HepG2 (cell line): Measurements from ENCODE around the gene MTARC1. TPM values are rescaled to one million over a fixed set of nuclear protein-coding genes. Genes with fewer than 3 reads are reported as not detected.

Experiments used
- ATAC-seq: fragments of 200-7000 bp; cut with Tn5 transposase; 3 replicates; pipeline ENCODE4 v1.9.1; 2020; ENCODE audit warnings: mild to moderate bottlenecking, moderate library complexity
- BruUV-seq: library from RNA; stranded (reverse); fragments of 400-500 nt; replicated peaks from 2 replicates; lab custom pipeline; 2021; lab: Mats Ljungman, UMichigan
- CTCF ChIA-PET: fragments of 300-600 bp; formaldehyde crosslinking; extraction: SDS; loops from one replicate; lab custom pipeline; 2021; ENCODE audit warnings: low total read pairs, inconsistent platforms, low intra/inter-chr PET ratio; lab: Yijun Ruan, JAX
- POLR2A ChIA-PET: fragments of 350-600 bp; sonication (Branson Sonifier 250); formaldehyde crosslinking; loops from one replicate; lab custom pipeline; 2020; ENCODE audit warnings: antibody characterized with exemption, inconsistent platforms; lab: Yijun Ruan, JAX
- DNase-seq: peaks from one replicate; pipeline ENCODE4 v3.0.0-alpha.2; 2015; ENCODE audit warnings: low spot score
- FAIRE-seq: peaks from 3 replicates; lab custom pipeline; 2011; peaks lifted over from hg19 to GRCh38; lab: Jason Lieb, UNC
- H2AFZ ChIP-seq: one replicate; pipeline ENCODE4 v1.6.1; 2011; ENCODE audit warnings: low read length, inconsistent platforms
- H3K27ac ChIP-seq: fragments of 300-600 bp; 3 replicates; pipeline ENCODE4 v1.8.0; 2011; ENCODE audit warnings: mixed run types, mild to moderate bottlenecking, mixed read lengths, low read length, inconsistent platforms; ENCODE audit not compliant: insufficient read depth; ENCODE audit errors: extremely low read length
- H3K27me3 ChIP-seq, 2 experiments: fragments of 200-600 bp in 1 of 2; 2 replicates in 1 of 2; 3 replicates in 1 of 2; pipeline versions ENCODE4 v1.6.0 to v1.8.0; 2011; ENCODE audit warnings: low read length in 2 of 2, mild to moderate bottlenecking in 2 of 2, moderate library complexity in 2 of 2, inconsistent platforms in 1 of 2; ENCODE audit not compliant: insufficient read depth in 2 of 2, control insufficient read depth in 1 of 2
- H3K36me3 ChIP-seq, 2 experiments: fragments of 200-600 bp in 1 of 2; replicated peaks in 1 of 2; 2 replicates in 1 of 2; 3 replicates in 1 of 2; pipeline versions ENCODE4 v1.5.1 to v1.8.0; 2011; ENCODE audit warnings: low read length in 2 of 2, inconsistent platforms in 1 of 2; ENCODE audit not compliant: insufficient read depth in 2 of 2, control insufficient read depth in 1 of 2
- H3K4me1 ChIP-seq: 2 replicates; pipeline ENCODE4 v1.5.1; 2012; ENCODE audit warnings: low read length, inconsistent platforms; ENCODE audit not compliant: insufficient read depth
- H3K4me2 ChIP-seq: 2 replicates; pipeline ENCODE4 v1.6.0; 2011; ENCODE audit warnings: low read depth, low read length, inconsistent platforms
- H3K4me3 ChIP-seq, 3 experiments: fragments of 200-600 bp in 1 of 3; sonication (generic), shearing (Covaris generic) in 1 of 3; replicated peaks in 1 of 3; 2 replicates each; pipeline ENCODE4 v1.5.1; 2011 to 2016; ENCODE audit warnings: low read length in 3 of 3, inconsistent platforms in 2 of 3, low read depth in 2 of 3, mild to moderate bottlenecking in 2 of 3, control low read depth in 1 of 3, mixed read lengths in 1 of 3; ENCODE audit not compliant: insufficient read depth in 1 of 3
- H3K79me2 ChIP-seq: one replicate; pipeline ENCODE4 v1.6.1; 2011; ENCODE audit warnings: low read length, inconsistent platforms; ENCODE audit not compliant: insufficient read depth
- H3K9ac ChIP-seq: 2 replicates; pipeline ENCODE4 v1.6.0; 2011; ENCODE audit warnings: mild to moderate bottlenecking, low read depth, low read length, inconsistent platforms; ENCODE audit not compliant: insufficient read depth
- H3K9me3 ChIP-seq: 2 replicates; pipeline ENCODE4 v1.5.1; 2012; ENCODE audit warnings: mild to moderate bottlenecking, low read length
- H4K20me1 ChIP-seq: 2 replicates; pipeline ENCODE4 v1.6.0; 2011; ENCODE audit warnings: inconsistent platforms, mild to moderate bottlenecking, low read length, moderate library complexity; ENCODE audit not compliant: insufficient read depth
- KLF6 ChIP-seq: IDR thresholded peaks from 2 replicates; pipeline ENCODE4 v1.8.0; 2016; ENCODE audit warnings: missing biosample characterization, missing genetic modification reagents
- ONECUT2 ChIP-seq: sonication (generic); formaldehyde crosslinking; IDR thresholded peaks from 2 replicates; pipeline ENCODE4 v1.4.0; 2020; ENCODE audit warnings: missing genetic modification reagents
- PRDM10 ChIP-seq: sonication (generic); formaldehyde crosslinking; IDR thresholded peaks from 2 replicates; pipeline ENCODE4 v1.4.0; 2020; ENCODE audit warnings: low read depth, missing genetic modification reagents
- ZNF17 ChIP-seq: sonication (generic); formaldehyde crosslinking; IDR thresholded peaks from 2 replicates; pipeline ENCODE4 v1.5.0; 2020; ENCODE audit warnings: mild to moderate bottlenecking, missing genetic modification reagents
- ZNF550 ChIP-seq: sonication (generic); formaldehyde crosslinking; IDR thresholded peaks from 2 replicates; pipeline ENCODE4 v1.4.0; 2020; ENCODE audit warnings: mild to moderate bottlenecking, missing genetic modification reagents, borderline replicate concordance
- ZSCAN31 ChIP-seq: sonication (generic); formaldehyde crosslinking; IDR thresholded peaks from 2 replicates; pipeline ENCODE4 v1.5.0; 2020; ENCODE audit warnings: low read depth, mild to moderate bottlenecking, missing genetic modification reagents
- WGBS: methylation state at CpG from one replicate; pipeline ENCODE4 v1.1.6; 2017; ENCODE audit warnings: low lambda C conversion rate; 5-methylcytosine and 5-hydroxymethylcytosine counted together
- in situ Hi-C: cut with HindIII; loops from 2 replicates; pipeline ENCODE4 v1.10.0; 2017; ENCODE audit warnings: low pct_unique_long_range_greater_than_20kb; ENCODE audit not compliant: extremely low pct_ligation_motif_present
- intact Hi-C: fragments of 100-400 bp; cut with micrococcal nuclease; formaldehyde crosslinking; loops from one replicate; pipeline ENCODE4 v1.10.0; 2022; ENCODE audit not compliant: unreplicated experiment
- polyA plus RNA-seq, 8 experiments: library from polyadenylated mRNA; depleted of rRNA in 3 of 8; stranded (reverse) in 7 of 8; unstranded in 1 of 8; fragments of >200 nt; fragmentation: Illumina TruSeq in 4 of 8; extraction: Trizol in 4 of 8; gene quantifications; 2 replicates each; pipeline versions ENCODE4 v1.2.1 to v1.2.3, GENCODE V29; 2011 to 2016; ENCODE audit warnings: low read depth in 4 of 8, missing spikeins in 1 of 8, mixed read lengths in 1 of 8; ENCODE audit not compliant: insufficient read depth in 1 of 8
- total RNA-seq, 5 experiments: library from RNA; depleted of rRNA; stranded (reverse); fragments of >200 nt; fragmentation: Illumina TruSeq; extraction: Trizol; gene quantifications; 2 replicates each; pipeline ENCODE4 v1.2.3, GENCODE V29; 2016; ENCODE audit warnings: low read depth in 1 of 5

MTARC1 gene
- total and polyA plus RNA-seq, 2 of the 13 experiments (the other 11 are each of a cell fraction or from before 2014, with no cell fraction given), result 19.4 to 106 TPM

DNA sequence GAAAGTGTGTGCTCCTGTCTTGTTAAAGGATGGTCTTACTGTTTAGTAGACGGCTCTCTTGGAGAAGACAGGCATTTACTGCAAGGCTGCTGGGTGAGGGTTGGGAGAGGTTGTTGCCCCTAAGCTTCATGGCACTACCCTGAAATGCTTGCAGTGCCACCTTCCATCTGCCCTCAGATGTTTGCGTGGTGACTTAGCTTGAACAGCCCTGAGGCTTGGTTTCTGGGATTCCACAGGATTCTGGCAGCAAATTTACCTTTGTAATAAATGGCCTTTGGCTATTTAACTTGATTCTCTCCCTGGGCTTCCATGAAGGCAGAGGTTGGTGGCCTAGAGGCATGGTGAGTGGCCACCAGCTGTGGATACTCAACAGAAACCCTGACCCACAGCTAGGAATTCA is 11.6 kb downstream of the MTARC1 start:
- H3K27me3 ChIP-seq, result no peaks in the 10 kb centered on the region
- BruUV-seq, result no TSS peak
- in situ Hi-C loops, result loop anchor here (25.0 kb wide), 1 partner anchor 261 kb away; the partner anchor contains the start of gene MARK1

DNA sequence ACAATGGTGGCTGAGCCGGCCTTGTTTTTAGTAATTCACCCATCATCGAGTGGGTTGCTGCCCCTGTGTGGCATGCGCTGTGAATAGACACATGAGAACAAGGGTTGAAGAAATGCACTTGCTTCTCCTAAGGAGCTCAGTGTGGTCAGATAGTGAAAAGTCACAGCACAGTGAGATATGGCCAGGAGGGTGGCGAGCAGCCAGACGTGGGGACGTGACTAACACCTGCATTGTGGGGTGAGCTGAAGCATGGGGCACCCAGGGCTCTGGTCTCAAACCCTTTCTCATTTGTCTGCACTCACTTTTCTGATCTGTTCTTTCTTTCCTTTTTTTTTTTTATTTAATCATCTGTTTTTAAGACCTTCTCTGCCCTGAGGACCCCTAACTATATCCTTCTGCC is 13.5 kb downstream of the MTARC1 start:
- Histone ChIP-seq H3K9ac (no peak overlapping the region), H3K27me3 (no peaks in the 10 kb centered on the region), H3K27ac (no peak overlapping the region), H3K4me2 (no peak overlapping the region), H2AFZ (no peak overlapping the region), H4K20me1 (no peaks in the 10 kb centered on the region), H3K9me3 (no peaks in the 10 kb centered on the region), H3K79me2 (no peaks in the 10 kb centered on the region), H3K4me3 (no peak overlapping the region), H3K36me3 (peaks cover 7 to 46% of the 10 kb centered on the region in 2 experiments; a peak in 4 of 5 replicates), H3K4me1 (no peaks in the 10 kb centered on the region)
- FAIRE-seq, result no peak
- TF ChIP-seq KLF6 (CRISPR knock-in tag) (no peak), PRDM10 (CRISPR knock-in tag) (no peak), ONECUT2 (no peak), ZSCAN31 (no peak), ZNF17 (no peak)
- WGBS, result 97% methylated on average over 6 of the region's 6 CpGs
- no peak for DNase-seq
- in situ Hi-C loops, result no loop called here
- no peak for ATAC-seq
- intact Hi-C loops, result loop anchor here (5.0 kb wide), 1 partner anchor 423 kb away; no protein-coding TSS in a partner anchor
- CTCF ChIA-PET, result no interaction called here
- BruUV-seq, result no TSS peak
- POLR2A ChIA-PET, result no interaction called here

More for the DNA sequence above, 11.6 kb downstream of the MTARC1 start:
- Histone ChIP-seq H3K9ac (no peak overlapping the region), H3K36me3 (peaks cover 5 to 39% of the 10 kb centered on the region in 2 experiments; a peak in 4 of 5 replicates), H3K4me2 (no peak overlapping the region)
- WGBS, result 100% methylated on average over 2 of the region's 2 CpGs
- DNase-seq (no peak), FAIRE-seq (no peak), ATAC-seq (no peak)
- POLR2A ChIA-PET, result no interaction called here
- no peak for TF ChIP-seq ZNF550
- TF ChIP-seq, all 625 proteins: peak for 0
- no peak overlapping the region for H3K4me3 ChIP-seq
- H2AFZ ChIP-seq, result no peak overlapping the region
- H3K4me1 ChIP-seq, result no peaks in the 10 kb centered on the region
- CTCF ChIA-PET, result no interaction called here
- no peak overlapping the region for H3K27ac ChIP-seq
- no peaks in the 10 kb centered on the region for H3K9me3 ChIP-seq
- intact Hi-C loops, result no loop called here
- H3K79me2 ChIP-seq, result no peaks in the 10 kb centered on the region
- H4K20me1 ChIP-seq, result no peaks in the 10 kb centered on the region
